ENCODE results near the gene CERS1. TPM values are rescaled to one million over a fixed set of nuclear protein-coding genes. Genes with fewer than 3 reads are reported as not detected.

Gene CERS1
- total RNA-seq, 1 donor from 2014 or later, result 10.2 TPM

GRCh38 chr19:18867199-18867598 is 28.8 kb downstream of the CERS1 start:
- H3K4me3 Mint-ChIP-seq (ENCODE audit: unreplicated experiment), result no peak overlapping the region
- DNase-seq (ENCODE audit: low spot score), result peak; percentile 80
- H3K27me3 Mint-ChIP-seq (ENCODE audit: low read depth), result no peaks in the 10 kb centered on the region
- no peaks in the 10 kb centered on the region for H3K4me1 Mint-ChIP-seq (ENCODE audit: low read depth)
- no peak overlapping the region for H3K27ac Mint-ChIP-seq (ENCODE audit: unreplicated experiment)
- TF ChIP-seq, protein P1, sequence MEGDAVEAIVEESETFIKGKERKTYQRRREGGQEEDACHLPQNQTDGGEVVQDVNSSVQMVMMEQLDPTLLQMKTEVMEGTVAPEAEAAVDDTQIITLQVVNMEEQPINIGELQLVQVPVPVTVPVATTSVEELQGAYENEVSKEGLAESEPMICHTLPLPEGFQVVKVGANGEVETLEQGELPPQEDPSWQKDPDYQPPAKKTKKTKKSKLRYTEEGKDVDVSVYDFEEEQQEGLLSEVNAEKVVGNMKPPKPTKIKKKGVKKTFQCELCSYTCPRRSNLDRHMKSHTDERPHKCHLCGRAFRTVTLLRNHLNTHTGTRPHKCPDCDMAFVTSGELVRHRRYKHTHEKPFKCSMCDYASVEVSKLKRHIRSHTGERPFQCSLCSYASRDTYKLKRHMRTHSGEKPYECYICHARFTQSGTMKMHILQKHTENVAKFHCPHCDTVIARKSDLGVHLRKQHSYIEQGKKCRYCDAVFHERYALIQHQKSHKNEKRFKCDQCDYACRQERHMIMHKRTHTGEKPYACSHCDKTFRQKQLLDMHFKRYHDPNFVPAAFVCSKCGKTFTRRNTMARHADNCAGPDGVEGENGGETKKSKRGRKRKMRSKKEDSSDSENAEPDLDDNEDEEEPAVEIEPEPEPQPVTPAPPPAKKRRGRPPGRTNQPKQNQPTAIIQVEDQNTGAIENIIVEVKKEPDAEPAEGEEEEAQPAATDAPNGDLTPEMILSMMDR (IDR thresholded peaks at IDR 0.05), result no peak
- H3K9me3 Mint-ChIP-seq (ENCODE audit: low read depth), result no peaks in the 10 kb centered on the region
- peaks cover 11% of the 10 kb centered on the region for H3K36me3 Mint-ChIP-seq (ENCODE audit: low read depth)

DNA sequence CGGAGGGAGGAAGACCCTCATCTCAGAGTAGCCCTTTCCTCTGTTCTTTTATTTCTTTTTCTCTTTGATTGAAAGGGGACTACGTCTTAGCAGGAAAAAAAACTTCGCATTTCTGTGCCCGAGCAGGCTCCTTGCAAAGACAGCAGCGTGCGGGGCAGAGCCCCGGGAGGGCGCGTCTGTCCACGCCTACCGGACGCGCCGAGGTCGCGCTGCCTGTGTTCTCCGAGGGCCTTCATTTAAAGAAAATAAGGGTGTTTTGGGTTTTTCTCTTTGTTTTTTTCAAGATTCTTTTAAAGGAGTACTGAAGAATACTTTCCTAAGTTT is 29.2 kb downstream of the CERS1 start:
- no peak for DNase-seq (ENCODE audit: low spot score)
- no peak overlapping the region for H3K27ac Mint-ChIP-seq (ENCODE audit: unreplicated experiment)
- H3K4me1 Mint-ChIP-seq (ENCODE audit: low read depth), result no peaks in the 10 kb centered on the region
- H3K4me3 Mint-ChIP-seq (ENCODE audit: unreplicated experiment), result no peak overlapping the region
- peaks cover 15% of the 10 kb centered on the region for H3K36me3 Mint-ChIP-seq (ENCODE audit: low read depth)
- no peaks in the 10 kb centered on the region for H3K9me3 Mint-ChIP-seq (ENCODE audit: low read depth)
- TF ChIP-seq, protein P1 (IDR thresholded peaks at IDR 0.05), result peak; percentile 67
- no peaks in the 10 kb centered on the region for H3K27me3 Mint-ChIP-seq (ENCODE audit: low read depth)

DNA sequence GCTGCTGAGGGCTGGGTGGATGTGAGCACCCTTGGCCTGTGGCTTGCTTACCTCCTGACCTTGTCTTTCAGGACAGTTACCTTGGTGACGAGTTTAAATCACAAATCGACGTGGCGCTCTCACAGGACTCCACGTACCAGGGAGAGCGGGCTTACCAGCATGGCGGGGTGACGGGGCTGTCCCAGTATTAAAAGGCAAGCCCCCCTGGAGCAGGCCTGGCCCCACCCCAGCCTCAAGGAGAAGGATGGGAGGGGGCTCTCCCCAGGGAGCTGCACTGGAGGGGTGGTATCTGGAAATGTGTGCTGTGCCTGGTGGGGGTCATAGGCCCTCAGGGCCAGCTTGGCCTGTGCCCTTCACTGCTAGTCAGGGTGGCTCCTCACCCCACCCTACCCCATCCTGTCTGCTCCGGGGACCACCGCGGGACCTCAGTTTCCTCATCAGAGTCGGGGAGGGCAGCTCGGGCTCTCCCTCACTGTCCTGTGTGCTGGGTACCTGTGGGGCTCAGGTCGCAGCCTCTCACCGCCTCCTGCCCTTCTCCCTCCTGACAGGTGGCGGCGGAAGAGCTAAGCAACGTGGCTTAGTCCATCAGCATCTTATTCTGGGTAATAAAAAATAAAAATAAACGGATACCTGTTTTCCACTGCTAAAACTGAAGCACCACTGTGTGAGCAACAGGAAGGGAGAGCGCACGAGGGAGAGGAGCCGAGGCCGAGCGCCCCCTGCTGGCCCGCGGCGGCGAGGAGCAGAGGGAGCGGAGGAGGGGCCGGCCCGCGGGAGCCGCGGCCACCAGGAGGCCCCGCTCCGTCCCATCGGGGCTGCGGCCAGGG is 29.8 kb downstream of the CERS1 start:
- Mint-ChIP-seq H3K27ac (ENCODE audit: unreplicated experiment) (no peak overlapping the region), H3K9me3 (ENCODE audit: low read depth) (no peaks in the 10 kb centered on the region), H3K4me3 (ENCODE audit: unreplicated experiment) (no peak overlapping the region), H3K4me1 (ENCODE audit: low read depth) (no peaks in the 10 kb centered on the region), H3K36me3 (ENCODE audit: low read depth) (peaks cover 17% of the 10 kb centered on the region), H3K27me3 (ENCODE audit: low read depth) (no peaks in the 10 kb centered on the region)
- TF ChIP-seq, protein P1 (IDR thresholded peaks at IDR 0.05), result peak; percentile 99
- DNase-seq (ENCODE audit: low spot score), result peak; percentile 82

DNA sequence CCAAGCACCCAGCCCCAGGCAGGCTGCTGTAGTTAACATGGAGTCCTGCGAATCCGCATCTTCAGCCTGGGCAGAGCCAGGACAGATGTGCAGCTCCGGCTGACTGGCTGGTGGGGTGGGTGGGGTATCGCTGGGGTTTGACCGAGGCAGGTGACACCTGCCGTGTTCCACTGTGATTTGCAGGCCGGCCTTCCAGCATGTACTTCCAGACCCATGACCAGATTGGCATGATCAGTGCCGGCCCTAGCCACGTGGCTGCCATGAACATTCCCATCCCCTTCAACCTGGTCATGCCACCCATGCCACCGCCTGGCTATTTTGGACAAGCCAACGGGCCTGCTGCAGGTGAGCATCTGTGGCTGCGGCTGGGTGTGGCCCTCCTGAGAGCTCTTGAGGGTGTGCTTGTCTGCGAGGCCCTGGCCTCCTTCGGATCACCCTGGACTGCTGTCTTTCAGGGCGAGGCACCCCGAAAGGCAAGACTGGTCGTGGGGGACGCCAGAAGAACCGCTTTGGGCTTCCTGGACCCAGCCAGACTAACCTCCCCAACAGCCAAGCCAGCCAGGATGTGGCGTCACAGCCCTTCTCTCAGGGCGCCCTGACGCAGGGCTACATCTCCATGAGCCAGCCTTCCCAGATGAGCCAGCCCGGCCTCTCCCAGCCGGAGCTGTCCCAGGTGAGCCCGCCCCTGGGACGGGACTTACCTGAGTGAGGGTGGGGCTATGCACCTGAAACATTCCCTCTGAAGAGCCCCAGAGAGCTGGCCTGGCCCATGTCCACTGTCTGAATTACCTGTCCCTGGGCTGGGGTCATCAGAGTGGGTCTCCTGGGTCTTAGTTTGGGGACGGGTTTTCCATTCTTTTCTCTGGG is 30.6 kb downstream of the CERS1 start:
- TF ChIP-seq, protein P1 (IDR thresholded peaks at IDR 0.05), result no peak
- Mint-ChIP-seq H3K27ac (ENCODE audit: unreplicated experiment) (no peak overlapping the region), H3K4me1 (ENCODE audit: low read depth) (no peaks in the 10 kb centered on the region), H3K27me3 (ENCODE audit: low read depth) (no peaks in the 10 kb centered on the region), H3K36me3 (ENCODE audit: low read depth) (peaks cover 22% of the 10 kb centered on the region), H3K9me3 (ENCODE audit: low read depth) (no peaks in the 10 kb centered on the region), H3K4me3 (ENCODE audit: unreplicated experiment) (no peak overlapping the region)
- no peak for DNase-seq (ENCODE audit: low spot score)

- no peak overlapping the region for H3K4me3 Mint-ChIP-seq (ENCODE audit: unreplicated experiment)
- no peaks in the 10 kb centered on the region for H3K9me3 Mint-ChIP-seq (ENCODE audit: low read depth)
- H3K36me3 Mint-ChIP-seq (ENCODE audit: low read depth), result peaks cover 24% of the 10 kb centered on the region
- TF ChIP-seq, protein P1 (IDR thresholded peaks at IDR 0.05), result no peak
- no peaks in the 10 kb centered on the region for H3K27me3 Mint-ChIP-seq (ENCODE audit: low read depth)
- no peaks in the 10 kb centered on the region for H3K4me1 Mint-ChIP-seq (ENCODE audit: low read depth)
- DNase-seq (ENCODE audit: low spot score), result peak; percentile 76
- H3K27ac Mint-ChIP-seq (ENCODE audit: unreplicated experiment), result no peak overlapping the region
Measured at GRCh38 chr19:18863843-18864362, 32.1 kb downstream of the CERS1 start.
